HFFc6 (cell line): ENCODE results near the gene SLC2A13. TPM values are rescaled to one million over a fixed set of nuclear protein-coding genes. Genes with fewer than 3 reads are reported as not detected.
"Not testable (repeated sequence)": the region's sequence is repeated elsewhere in the genome, so short reads cannot be mapped to it uniquely, and the experiment has no call there.

Source experiments
- DNase-seq: peaks from one replicate; pipeline ENCODE4 v3.0.0-alpha.2; 2018
- H3K27ac Mint-ChIP-seq: 2 replicates; pipeline ENCODE4 v1.8.0; 2020; ENCODE audit warnings: mild to moderate bottlenecking, mixed read lengths
- H3K27me3 Mint-ChIP-seq: 2 replicates; pipeline ENCODE4 v1.8.0; 2021; ENCODE audit warnings: mild to moderate bottlenecking, moderate library complexity, mixed read lengths; ENCODE audit not compliant: insufficient read depth
- H3K36me3 Mint-ChIP-seq: 2 replicates; pipeline ENCODE4 v1.8.0; 2021; ENCODE audit warnings: low read depth, mixed read lengths
- H3K4me1 Mint-ChIP-seq: 2 replicates; pipeline ENCODE4 v1.8.0; 2020; ENCODE audit warnings: low read depth, mixed read lengths
- H3K4me3 Mint-ChIP-seq: 2 replicates; pipeline ENCODE4 v1.8.0; 2020; ENCODE audit warnings: mild to moderate bottlenecking, moderate library complexity, mixed read lengths
- H3K9me3 Mint-ChIP-seq: 2 replicates; pipeline ENCODE4 v1.8.0; 2020; ENCODE audit warnings: mild to moderate bottlenecking, mixed read lengths
- CTCF ChIP-seq: fragments of 200-600 bp; sonication (generic); IDR thresholded peaks from 2 replicates; pipeline ENCODE4 v1.5.0; 2021; ENCODE audit warnings: antibody characterized with exemption, mild to moderate bottlenecking
- total RNA-seq, 6 experiments: library from RNA; stranded (reverse); fragmentation: NEBNext Ultra II Directional; extraction: Animal tissue kit (Norgen Biotek cat#: 25700); gene quantifications; 2 replicates in 1 of 6; 3 replicates in 5 of 6; pipeline ENCODE4 v1.2.3, GENCODE V29; 2021

Gene SLC2A13
- total RNA-seq, 6 experiments from 2014 or later = 2.3 to 3.3 (median 2.9) TPM

- peaks cover 22% of the 10 kb centered on the region for H3K9me3 Mint-ChIP-seq
- no peak overlapping the region for H3K4me3 Mint-ChIP-seq
- TF ChIP-seq CTCF = no peak
- no peaks in the 10 kb centered on the region for H3K36me3 Mint-ChIP-seq
- H3K4me1 Mint-ChIP-seq = no peaks in the 10 kb centered on the region
- no peaks in the 10 kb centered on the region for H3K27me3 Mint-ChIP-seq
- no peak for DNase-seq
- H3K27ac Mint-ChIP-seq = no peak overlapping the region
Observed at GRCh38 chr12:39860695-39861094, 245.2 kb downstream of the SLC2A13 start.

GRCh38 chr12:39853003-39853402 lies 252.9 kb downstream of the SLC2A13 start:
- DNase-seq = no peak
- Mint-ChIP-seq H3K36me3 (no peaks in the 10 kb centered on the region), H3K9me3 (peaks cover 19% of the 10 kb centered on the region), H3K27me3 (no peaks in the 10 kb centered on the region), H3K4me1 (no peaks in the 10 kb centered on the region), H3K27ac (no peak overlapping the region), H3K4me3 (no peak overlapping the region)
- no peak for TF ChIP-seq CTCF

- H3K36me3 Mint-ChIP-seq = no peaks in the 10 kb centered on the region
- H3K9me3 Mint-ChIP-seq = peaks cover 23% of the 10 kb centered on the region
- no peak for DNase-seq
- no peaks in the 10 kb centered on the region for H3K4me1 Mint-ChIP-seq
- no peak for TF ChIP-seq CTCF
- no peaks in the 10 kb centered on the region for H3K27me3 Mint-ChIP-seq
- no peak overlapping the region for H3K4me3 Mint-ChIP-seq
- no peak overlapping the region for H3K27ac Mint-ChIP-seq
Observed at GRCh38 chr12:39852346-39852745, 253.5 kb downstream of the SLC2A13 start.

- not testable (repeated sequence) for H3K27me3 Mint-ChIP-seq, H3K36me3 Mint-ChIP-seq, DNase-seq, H3K4me1 Mint-ChIP-seq, H3K4me3 Mint-ChIP-seq, H3K27ac Mint-ChIP-seq
- peaks cover 21% of the 10 kb centered on the region for H3K9me3 Mint-ChIP-seq
Observed at GRCh38 chr12:39848218-39848617, 257.7 kb downstream of the SLC2A13 start.

GRCh38 chr12:39846971-39847650 lies 258.8 kb downstream of the SLC2A13 start:
- Mint-ChIP-seq H3K4me1 (no peaks in the 10 kb centered on the region), H3K9me3 (peaks cover 20% of the 10 kb centered on the region), H3K4me3 (no peak overlapping the region), H3K36me3 (no peaks in the 10 kb centered on the region), H3K27ac (no peak overlapping the region), H3K27me3 (no peaks in the 10 kb centered on the region; the same call in 1 of the 2 replicates)
- no peak for TF ChIP-seq CTCF
- no peak for DNase-seq

GRCh38 chr12:39846304-39846703 lies 259.6 kb downstream of the SLC2A13 start:
- Mint-ChIP-seq H3K36me3 (no peaks in the 10 kb centered on the region), H3K4me3 (no peak overlapping the region), H3K27ac (no peak overlapping the region), H3K27me3 (no peaks in the 10 kb centered on the region; the same call in 1 of the 2 replicates), H3K4me1 (no peaks in the 10 kb centered on the region), H3K9me3 (peaks cover 20% of the 10 kb centered on the region)
- DNase-seq = no peak
- no peak for TF ChIP-seq CTCF
